ENCODE data around the gene CDHR1.

Gene CDHR1

DNA sequence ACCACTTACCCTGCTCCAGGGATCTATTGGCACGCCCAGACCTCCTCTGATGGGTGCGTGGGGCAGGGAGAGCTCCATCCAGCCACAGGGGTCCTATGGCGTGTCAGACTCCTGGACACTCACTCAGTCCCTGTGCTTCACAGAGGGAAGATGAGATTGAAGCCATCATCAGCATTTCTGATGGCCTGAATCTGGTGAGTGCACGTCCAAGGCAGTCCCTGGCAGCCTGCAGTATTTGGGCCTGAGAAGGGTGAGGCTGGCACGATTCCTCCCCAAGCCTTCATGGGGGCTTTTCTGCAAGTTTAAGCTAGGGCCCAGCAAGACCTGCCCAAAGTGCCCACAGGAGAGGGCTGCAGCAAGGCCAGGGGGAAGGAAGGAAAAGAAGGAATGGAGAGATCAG is 3.3 kb downstream of the CDHR1 start:
- TF ChIP-seq TOX (CRISPR knock-in tag; IDR thresholded peaks at IDR 0.05; ENCODE audit: borderline replicate concordance) (no peak), TCF4 (CRISPR knock-in tag; IDR thresholded peaks at IDR 0.05; ENCODE audit: borderline replicate concordance) (no peak), ARNTL (CRISPR knock-in tag; IDR thresholded peaks at IDR 0.05; ENCODE audit: borderline replicate concordance, low read depth) (no peak), GLIS3 (CRISPR knock-in tag; IDR thresholded peaks at IDR 0.05) (no peak), CSRNP3 (CRISPR knock-in tag; IDR thresholded peaks at IDR 0.05) (no peak), PPARA (CRISPR knock-in tag; IDR thresholded peaks at IDR 0.05; ENCODE audit: borderline replicate concordance) (no peak), CSDC2 (CRISPR knock-in tag; IDR thresholded peaks at IDR 0.05) (no peak)

DNA sequence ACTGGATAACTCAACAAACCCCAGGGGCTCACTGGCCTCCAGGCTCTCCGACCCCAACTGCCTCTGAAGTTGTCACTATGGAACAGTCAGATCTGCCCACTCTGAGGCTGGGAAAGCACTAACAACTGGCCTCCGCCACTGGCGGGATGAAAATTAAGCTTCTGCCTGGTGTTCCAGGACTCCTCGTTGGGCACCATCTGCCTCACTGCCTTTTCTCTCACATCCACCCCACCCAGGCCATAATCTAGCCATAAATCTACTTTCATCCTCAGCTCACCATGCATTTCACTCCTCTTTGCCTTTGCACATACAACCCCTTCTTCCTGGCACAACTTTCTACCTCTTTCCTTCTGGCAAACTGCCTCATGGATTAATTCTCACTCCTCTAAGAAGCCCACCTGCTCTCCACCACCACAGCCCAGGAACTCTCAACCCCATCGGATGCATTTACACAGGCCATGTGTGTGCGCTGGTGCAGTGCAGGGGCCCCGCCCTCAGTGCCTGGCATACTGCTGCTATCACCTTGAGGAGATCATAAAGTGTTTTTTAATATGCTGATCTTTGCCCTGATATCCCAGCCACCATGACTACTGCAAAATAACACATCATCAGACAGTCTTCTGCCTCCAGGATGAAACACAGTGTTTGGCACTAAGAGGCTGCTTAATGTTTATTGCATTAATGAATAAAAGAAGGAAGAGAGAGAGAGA is 4.0 kb downstream of the CDHR1 start:
- TF ChIP-seq ZFP3 (CRISPR knock-in tag; IDR thresholded peaks at IDR 0.05): no peak
- TF ChIP-seq POU6F1 (CRISPR knock-in tag; IDR thresholded peaks at IDR 0.05; ENCODE audit: borderline replicate concordance, low read depth): no peak
- no peak for TF ChIP-seq CSDC2 (CRISPR knock-in tag; IDR thresholded peaks at IDR 0.05)
- no peak for TF ChIP-seq RARB (CRISPR knock-in tag; IDR thresholded peaks at IDR 0.05)
- TF ChIP-seq SNAI2 (CRISPR knock-in tag; IDR thresholded peaks at IDR 0.05): no peak
- TF ChIP-seq PPARA (CRISPR knock-in tag; IDR thresholded peaks at IDR 0.05; ENCODE audit: borderline replicate concordance): no peak
- no peak for TF ChIP-seq CSRNP3 (CRISPR knock-in tag; IDR thresholded peaks at IDR 0.05)
- no peak for TF ChIP-seq TCF4 (CRISPR knock-in tag; IDR thresholded peaks at IDR 0.05; ENCODE audit: borderline replicate concordance)
- no peak for TF ChIP-seq ZNF565 (CRISPR knock-in tag; conservative IDR thresholded peaks at IDR 0.05; ENCODE audit: low read depth)
- no peak for ATAC-seq

More for the DNA sequence above, 3.3 kb downstream of the CDHR1 start:
- ATAC-seq: no peak

GRCh38 chr10:84200537-84201243 is 6.4 kb downstream of the CDHR1 start:
- TF ChIP-seq, protein P1, sequence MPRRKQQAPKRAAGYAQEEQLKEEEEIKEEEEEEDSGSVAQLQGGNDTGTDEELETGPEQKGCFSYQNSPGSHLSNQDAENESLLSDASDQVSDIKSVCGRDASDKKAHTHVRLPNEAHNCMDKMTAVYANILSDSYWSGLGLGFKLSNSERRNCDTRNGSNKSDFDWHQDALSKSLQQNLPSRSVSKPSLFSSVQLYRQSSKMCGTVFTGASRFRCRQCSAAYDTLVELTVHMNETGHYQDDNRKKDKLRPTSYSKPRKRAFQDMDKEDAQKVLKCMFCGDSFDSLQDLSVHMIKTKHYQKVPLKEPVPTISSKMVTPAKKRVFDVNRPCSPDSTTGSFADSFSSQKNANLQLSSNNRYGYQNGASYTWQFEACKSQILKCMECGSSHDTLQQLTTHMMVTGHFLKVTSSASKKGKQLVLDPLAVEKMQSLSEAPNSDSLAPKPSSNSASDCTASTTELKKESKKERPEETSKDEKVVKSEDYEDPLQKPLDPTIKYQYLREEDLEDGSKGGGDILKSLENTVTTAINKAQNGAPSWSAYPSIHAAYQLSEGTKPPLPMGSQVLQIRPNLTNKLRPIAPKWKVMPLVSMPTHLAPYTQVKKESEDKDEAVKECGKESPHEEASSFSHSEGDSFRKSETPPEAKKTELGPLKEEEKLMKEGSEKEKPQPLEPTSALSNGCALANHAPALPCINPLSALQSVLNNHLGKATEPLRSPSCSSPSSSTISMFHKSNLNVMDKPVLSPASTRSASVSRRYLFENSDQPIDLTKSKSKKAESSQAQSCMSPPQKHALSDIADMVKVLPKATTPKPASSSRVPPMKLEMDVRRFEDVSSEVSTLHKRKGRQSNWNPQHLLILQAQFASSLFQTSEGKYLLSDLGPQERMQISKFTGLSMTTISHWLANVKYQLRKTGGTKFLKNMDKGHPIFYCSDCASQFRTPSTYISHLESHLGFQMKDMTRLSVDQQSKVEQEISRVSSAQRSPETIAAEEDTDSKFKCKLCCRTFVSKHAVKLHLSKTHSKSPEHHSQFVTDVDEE (CRISPR knock-in tag; IDR thresholded peaks at IDR 0.05): no peak
- no peak for TF ChIP-seq ARNTL (CRISPR knock-in tag; IDR thresholded peaks at IDR 0.05; ENCODE audit: borderline replicate concordance, low read depth)
- TF ChIP-seq CREB5 (CRISPR knock-in tag; IDR thresholded peaks at IDR 0.05; ENCODE audit: low read depth): no peak
- TF ChIP-seq SNAI2 (CRISPR knock-in tag; IDR thresholded peaks at IDR 0.05): no peak
- no peak for TF ChIP-seq TCF4 (CRISPR knock-in tag; IDR thresholded peaks at IDR 0.05; ENCODE audit: borderline replicate concordance)
- no peak for TF ChIP-seq ZFP3 (CRISPR knock-in tag; IDR thresholded peaks at IDR 0.05)
- no peak for TF ChIP-seq CSDC2 (CRISPR knock-in tag; IDR thresholded peaks at IDR 0.05)
- TF ChIP-seq ISL1 (CRISPR knock-in tag; IDR thresholded peaks at IDR 0.05): no peak
- TF ChIP-seq ZNF70 (CRISPR knock-in tag; IDR thresholded peaks at IDR 0.05): no peak
- TF ChIP-seq GLIS3 (CRISPR knock-in tag; IDR thresholded peaks at IDR 0.05): no peak
- TF ChIP-seq ZFP30 (CRISPR knock-in tag; IDR thresholded peaks at IDR 0.05): no peak
- no peak for TF ChIP-seq ESRRG (CRISPR knock-in tag; IDR thresholded peaks at IDR 0.05)
- no peak for TF ChIP-seq BACH2 (CRISPR knock-in tag; IDR thresholded peaks at IDR 0.05; ENCODE audit: borderline replicate concordance)
- TF ChIP-seq CSRNP3 (CRISPR knock-in tag; IDR thresholded peaks at IDR 0.05): no peak
- TF ChIP-seq, protein P2, sequence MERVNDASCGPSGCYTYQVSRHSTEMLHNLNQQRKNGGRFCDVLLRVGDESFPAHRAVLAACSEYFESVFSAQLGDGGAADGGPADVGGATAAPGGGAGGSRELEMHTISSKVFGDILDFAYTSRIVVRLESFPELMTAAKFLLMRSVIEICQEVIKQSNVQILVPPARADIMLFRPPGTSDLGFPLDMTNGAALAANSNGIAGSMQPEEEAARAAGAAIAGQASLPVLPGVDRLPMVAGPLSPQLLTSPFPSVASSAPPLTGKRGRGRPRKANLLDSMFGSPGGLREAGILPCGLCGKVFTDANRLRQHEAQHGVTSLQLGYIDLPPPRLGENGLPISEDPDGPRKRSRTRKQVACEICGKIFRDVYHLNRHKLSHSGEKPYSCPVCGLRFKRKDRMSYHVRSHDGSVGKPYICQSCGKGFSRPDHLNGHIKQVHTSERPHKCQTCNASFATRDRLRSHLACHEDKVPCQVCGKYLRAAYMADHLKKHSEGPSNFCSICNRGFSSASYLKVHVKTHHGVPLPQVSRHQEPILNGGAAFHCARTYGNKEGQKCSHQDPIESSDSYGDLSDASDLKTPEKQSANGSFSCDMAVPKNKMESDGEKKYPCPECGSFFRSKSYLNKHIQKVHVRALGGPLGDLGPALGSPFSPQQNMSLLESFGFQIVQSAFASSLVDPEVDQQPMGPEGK (CRISPR knock-in tag; IDR thresholded peaks at IDR 0.05; ENCODE audit: borderline replicate concordance): no peak
- no peak for TF ChIP-seq TOX (CRISPR knock-in tag; IDR thresholded peaks at IDR 0.05; ENCODE audit: borderline replicate concordance)
- no peak for ATAC-seq

Measured in SK-N-SH treated with all-trans-retinoic acid at 6 μM for 48 hours (cell line).